SU-DHL-6 (cell line): Measurements from ENCODE around the gene COL6A2.

ENCODE experiments used
- CTCF ChIP-seq: fragments of 200-600 bp; sonication (generic); IDR thresholded peaks from one replicate; pipeline ENCODE4 v1.5.1; 2017; ENCODE audit warnings: antibody characterized with exemption, mild to moderate bottlenecking, low read length, moderate library complexity; ENCODE audit not compliant: insufficient read depth, poor library complexity, severe bottlenecking
- EZH2phosphoT487 ChIP-seq: fragments of 200-600 bp; sonication (generic), shearing (Covaris generic); conservative IDR thresholded peaks from 2 replicates; pipeline ENCODE4 v1.6.1; 2018; ENCODE audit warnings: mild to moderate bottlenecking, antibody characterized with exemption, low read length, moderate library complexity, mixed read lengths

GRCh38 chr21:46068516-46069079, 29.3 kb upstream of the COL6A2 start:
- TF ChIP-seq CTCF (no peak), EZH2phosphoT487 (no peak)
